PC-9 (cell line): Measurements from ENCODE around the gene PYGB. TPM values are rescaled to one million over a fixed set of nuclear protein-coding genes. Genes with fewer than 3 reads are reported as not detected.

Experiments
- BruUV-seq: library from RNA; stranded (reverse); fragments of 400-500 nt; replicated peaks from 2 replicates; lab custom pipeline; 2021; lab: Mats Ljungman, UMichigan
- CTCF ChIA-PET: fragments of 300-600 bp; sonication (Branson Sonifier 250); formaldehyde crosslinking; loops from one replicate; lab custom pipeline; 2022; ENCODE audit warnings: antibody characterized with exemption; lab: Charles Lee
- POLR2A ChIA-PET: fragments of 300-600 bp; sonication (Branson Sonifier 250); formaldehyde crosslinking; loops from one replicate; lab custom pipeline; 2022; ENCODE audit warnings: antibody characterized with exemption; ENCODE audit not compliant: unreplicated experiment; lab: Charles Lee
- DNase-seq, 2 experiments: peaks; one replicate each; pipeline versions ENCODE4 v3.0.0 to v3.0.0-alpha.2; 2015 to 2022; ENCODE audit warnings: mixed read lengths in 1 of 2
- H2AFZ ChIP-seq: fragments of 200-600 bp; sonication (generic); 2 replicates; pipeline ENCODE4 v1.8.1; 2017; ENCODE audit warnings: antibody characterized with exemption
- H3F3A ChIP-seq: fragments of 200-600 bp; sonication (generic); 2 replicates; pipeline ENCODE4 v1.8.1; 2017; ENCODE audit warnings: antibody characterized with exemption, mild to moderate bottlenecking, low read depth; ENCODE audit not compliant: insufficient read depth
- H3K27ac ChIP-seq: fragments of 200-600 bp; sonication (generic); 2 replicates; pipeline ENCODE4 v1.6.1; 2016; ENCODE audit warnings: mixed run types
- H3K27me3 ChIP-seq: fragments of 200-600 bp; sonication (generic); 2 replicates; pipeline ENCODE4 v1.6.1; 2016; ENCODE audit warnings: low read depth, mixed run types; ENCODE audit not compliant: insufficient read depth
- H3K36me3 ChIP-seq: fragments of 200-600 bp; sonication (generic); 2 replicates; pipeline ENCODE4 v1.6.1; 2016; ENCODE audit warnings: low read depth, mixed run types
- H3K4me1 ChIP-seq: fragments of 200-600 bp; sonication (generic); replicated peaks from 2 replicates; pipeline ENCODE4 v1.6.1; 2016; ENCODE audit warnings: mixed run types; ENCODE audit not compliant: insufficient read depth
- H3K4me2 ChIP-seq: fragments of 200-600 bp; sonication (generic); 2 replicates; pipeline ENCODE4 v1.6.1; 2017; ENCODE audit warnings: mixed run types
- H3K4me3 ChIP-seq: fragments of 200-600 bp; sonication (generic); 2 replicates; pipeline ENCODE4 v1.6.1; 2016; ENCODE audit warnings: mixed run types
- H3K79me2 ChIP-seq: fragments of 200-600 bp; sonication (generic); 2 replicates; pipeline ENCODE4 v1.6.1; 2017; ENCODE audit warnings: low read depth, mixed run types
- H3K9me2 ChIP-seq: fragments of 200-600 bp; sonication (generic); 2 replicates; pipeline ENCODE4 v1.8.1; 2017; ENCODE audit warnings: mild to moderate bottlenecking; ENCODE audit not compliant: insufficient read depth
- H3K9me3 ChIP-seq: fragments of 200-600 bp; sonication (generic); 2 replicates; pipeline ENCODE4 v1.8.1; 2016; ENCODE audit warnings: low read depth; ENCODE audit not compliant: insufficient read depth
- H4K20me1 ChIP-seq: fragments of 200-600 bp; sonication (generic); 2 replicates; pipeline ENCODE4 v1.8.1; 2017; ENCODE audit not compliant: insufficient read depth
- CTCF ChIP-seq: fragments of 200-600 bp; sonication (generic); conservative IDR thresholded peaks from 2 replicates; pipeline ENCODE4 v1.6.1; 2017; ENCODE audit warnings: mixed run types, antibody characterized with exemption, mild to moderate bottlenecking, moderate library complexity
- EZH2 ChIP-seq: fragments of 200-600 bp; sonication (generic); IDR thresholded peaks from 2 replicates; pipeline ENCODE4 v1.8.0; 2017; ENCODE audit warnings: antibody characterized with exemption, low read depth
- intact Hi-C: fragments of 100-400 bp; cut with micrococcal nuclease; formaldehyde crosslinking; loops from one replicate; pipeline ENCODE4 v1.10.0; 2022; ENCODE audit not compliant: unreplicated experiment
- total RNA-seq: library from RNA; stranded (reverse); gene quantifications from 2 replicates; pipeline ENCODE4 v1.2.3, GENCODE V29; 2021

The PYGB gene
- total RNA-seq, 1 experiment from 2014 or later, result 133 TPM

GRCh38 chr20:25273541-25274358 is 25.9 kb downstream of the PYGB start:
- Histone ChIP-seq H3F3A (no peaks in the 10 kb centered on the region), H3K4me1 (no peaks in the 10 kb centered on the region), H3K9me3 (no peaks in the 10 kb centered on the region), H2AFZ (no peak overlapping the region), H3K4me3 (no peak overlapping the region), H3K36me3 (peaks cover 27% of the 10 kb centered on the region), H3K4me2 (no peak overlapping the region), H3K9me2 (no peaks in the 10 kb centered on the region), H3K27me3 (no peaks in the 10 kb centered on the region), H4K20me1 (peaks cover 31% of the 10 kb centered on the region), H3K27ac (no peak overlapping the region), H3K79me2 (peaks cover 3% of the 10 kb centered on the region; the same call in 1 of the 2 replicates)
- ChIA-PET CTCF (no interaction called here), POLR2A (no interaction called here)
- DNase-seq, result no peak
- no TSS peak for BruUV-seq
- TF ChIP-seq CTCF, result no peak
- TF ChIP-seq EZH2, result no peak
- intact Hi-C loops, result no loop called here

- no peaks in the 10 kb centered on the region for H3K27me3 ChIP-seq
Observed at GRCh38 chr20:25274481-25274880, 26.6 kb downstream of the PYGB start.

More at GRCh38 chr20:25274481-25274880, 26.6 kb downstream of the PYGB start:
- peaks cover 31% of the 10 kb centered on the region for H4K20me1 ChIP-seq
- no peaks in the 10 kb centered on the region for H3K79me2 ChIP-seq
- H3K27ac ChIP-seq, result no peak overlapping the region
- no peaks in the 10 kb centered on the region for H3K9me3 ChIP-seq
- no peaks in the 10 kb centered on the region for H3F3A ChIP-seq
- no peak overlapping the region for H3K4me2 ChIP-seq
- H3K36me3 ChIP-seq, result peaks cover 24% of the 10 kb centered on the region
- H3K4me3 ChIP-seq, result no peak overlapping the region
- ChIA-PET POLR2A (no interaction called here), CTCF (no interaction called here)
- TF ChIP-seq EZH2 (no peak), CTCF (no peak)
- intact Hi-C loops, result no loop called here
- no peak overlapping the region for H2AFZ ChIP-seq
- H3K4me1 ChIP-seq, result no peaks in the 10 kb centered on the region
- DNase-seq, result no peak
- BruUV-seq, result no TSS peak
- H3K9me2 ChIP-seq, result no peaks in the 10 kb centered on the region
